SKM-1 treated with dmso at 0.1 percent for 144 hours (cell line): ENCODE data around the gene TXNRD2.

ENCODE experiments used
- DNase-seq: peaks from one replicate; lab custom pipeline; 2025; ENCODE audit not compliant: unreplicated experiment; lab: John Stamatoyannopoulos, UW

Gene TXNRD2

GRCh38 chr22:19877626-19878339 is 63.8 kb downstream of the TXNRD2 start:
- DNase-seq, result no peak

- DNase-seq, result no peak
These were observed 64.5 kb downstream of the TXNRD2 start for GRCh38 chr22:19876941-19877625.

GRCh38 chr22:19876314-19876940 is 65.2 kb downstream of the TXNRD2 start:
- DNase-seq, result no peak

DNA sequence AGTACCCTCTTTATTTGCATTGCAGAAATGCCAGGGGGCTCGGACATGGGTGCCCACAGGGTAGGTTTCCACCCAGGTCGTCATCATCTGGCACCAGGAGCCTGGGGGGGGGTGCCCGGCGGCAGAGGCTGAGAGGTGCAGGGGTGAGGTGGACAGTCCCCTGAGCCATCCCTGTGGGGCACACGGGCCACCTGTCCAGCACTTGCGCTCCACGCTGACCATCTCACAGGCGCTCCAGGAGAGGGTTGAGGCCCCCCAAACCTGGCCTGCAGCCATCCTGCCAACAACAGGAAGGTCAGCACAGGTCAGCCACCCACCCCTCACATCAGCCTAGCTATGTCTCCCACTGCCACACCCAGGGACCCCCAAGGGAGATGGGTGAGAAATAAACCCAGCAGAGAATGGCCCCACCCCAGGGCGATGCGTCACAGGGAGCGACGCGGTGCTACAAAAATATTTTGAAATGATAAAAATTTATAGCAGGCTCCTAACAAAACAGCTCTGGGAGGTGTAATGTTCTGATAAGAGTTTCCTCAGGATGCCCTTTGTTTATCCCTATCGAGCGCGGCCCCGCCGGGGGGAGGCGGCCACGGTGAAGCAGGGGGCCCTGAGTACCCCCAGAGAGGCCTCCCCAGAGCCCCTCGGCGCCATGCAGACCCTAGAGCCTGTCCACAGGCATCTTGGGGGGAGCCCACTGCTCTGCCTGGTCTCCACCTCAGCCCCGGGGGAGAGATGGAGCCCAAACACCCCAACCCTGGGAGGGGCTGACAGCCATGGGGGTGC is 65.9 kb downstream of the TXNRD2 start:
- no peak for DNase-seq

GRCh38 chr22:19875061-19875530 is 66.5 kb downstream of the TXNRD2 start:
- no peak for DNase-seq

DNA sequence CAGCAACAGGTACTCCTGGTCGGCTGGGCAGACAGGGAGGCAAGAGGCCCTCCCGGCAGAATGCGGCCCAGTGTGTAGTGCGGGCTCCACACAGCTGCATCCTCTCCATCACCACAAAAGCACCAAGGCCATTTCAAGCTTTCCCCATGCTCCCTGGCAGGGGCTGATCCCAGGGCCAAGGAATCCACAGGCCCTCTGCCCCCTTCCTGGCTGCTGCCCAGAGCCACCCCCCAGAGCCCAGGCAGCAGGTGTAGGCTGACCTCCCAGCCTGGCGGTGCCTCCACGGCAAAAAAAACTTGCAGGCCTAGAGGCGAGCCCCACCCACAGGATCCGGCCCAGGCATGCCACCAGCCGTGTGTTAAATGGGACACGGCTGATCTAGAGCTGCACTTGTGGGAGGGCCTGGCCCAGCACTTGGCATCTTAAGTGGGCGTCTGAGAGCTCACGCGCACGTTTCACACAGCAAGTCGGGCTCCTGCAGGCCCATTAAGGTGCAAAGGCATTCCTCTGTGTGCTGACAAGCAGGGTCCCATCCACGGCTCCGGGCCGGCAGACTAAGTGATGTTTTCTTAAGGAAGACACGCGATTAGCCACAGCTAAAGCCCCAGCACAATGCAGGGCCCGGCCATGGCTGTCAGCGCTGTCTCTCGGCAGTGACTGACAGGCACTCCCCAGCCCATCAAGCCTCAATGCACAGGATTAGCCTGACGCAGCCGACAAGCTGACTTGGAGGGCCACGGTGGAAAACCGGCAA is 67.1 kb downstream of the TXNRD2 start:
- no peak for DNase-seq

DNA sequence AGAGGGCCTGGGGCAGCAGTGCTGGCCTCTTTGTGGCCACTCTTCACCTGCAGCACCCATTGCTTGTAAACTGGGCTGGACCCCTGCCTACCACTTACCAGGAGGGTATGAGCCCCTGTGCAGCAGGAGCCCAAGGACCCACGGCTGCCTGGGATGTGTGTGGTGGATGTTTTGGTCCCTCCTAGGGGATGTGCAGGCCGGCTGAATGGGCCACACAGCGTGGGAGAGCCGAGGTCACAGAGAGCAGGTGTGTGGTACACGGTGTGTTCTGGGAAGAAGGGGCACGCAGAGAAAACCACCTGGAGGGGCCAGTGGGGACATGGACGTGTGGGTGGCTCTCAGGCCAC is 67.7 kb downstream of the TXNRD2 start:
- no peak for DNase-seq

DNA sequence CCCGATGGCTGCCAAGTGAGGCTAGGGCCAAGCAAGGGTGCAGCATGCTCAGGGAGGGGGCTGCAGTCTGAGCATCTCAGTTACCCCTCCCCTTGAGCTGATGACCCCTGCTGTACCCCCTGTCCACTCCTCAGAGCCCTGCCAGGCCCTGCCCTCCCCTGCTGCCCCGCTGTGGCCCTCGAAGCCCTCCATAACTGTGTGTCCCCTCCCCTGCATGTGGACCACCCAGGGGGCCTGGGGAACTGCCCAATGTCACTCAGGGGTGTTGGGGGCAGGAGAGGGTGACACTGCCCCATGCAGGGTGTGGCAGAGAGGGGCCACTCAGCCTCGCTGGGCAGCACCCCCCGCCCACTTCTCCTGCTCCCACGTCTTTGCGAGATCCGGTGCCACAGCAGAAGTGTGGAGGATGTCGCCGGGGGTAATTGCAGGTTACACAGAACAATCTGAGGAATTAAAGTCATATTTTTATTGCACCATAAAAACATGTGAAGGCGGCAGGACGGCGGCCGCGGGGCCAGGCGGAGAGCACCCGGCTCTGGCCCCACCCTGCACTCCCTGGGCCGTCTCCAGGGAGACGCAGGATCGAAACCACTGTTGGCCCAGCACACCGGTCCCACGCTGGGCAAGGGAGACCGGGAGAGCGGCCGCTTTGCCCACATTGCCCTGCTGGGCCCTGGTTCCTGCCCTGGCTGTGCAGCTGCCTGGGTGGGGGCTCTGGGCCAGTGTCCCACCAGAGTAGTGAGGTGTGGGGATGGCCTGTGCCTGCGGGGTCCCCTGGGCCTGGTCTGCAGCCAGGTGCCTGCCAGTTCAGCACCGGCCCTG is 68.3 kb downstream of the TXNRD2 start:
- DNase-seq, result no peak

DNA sequence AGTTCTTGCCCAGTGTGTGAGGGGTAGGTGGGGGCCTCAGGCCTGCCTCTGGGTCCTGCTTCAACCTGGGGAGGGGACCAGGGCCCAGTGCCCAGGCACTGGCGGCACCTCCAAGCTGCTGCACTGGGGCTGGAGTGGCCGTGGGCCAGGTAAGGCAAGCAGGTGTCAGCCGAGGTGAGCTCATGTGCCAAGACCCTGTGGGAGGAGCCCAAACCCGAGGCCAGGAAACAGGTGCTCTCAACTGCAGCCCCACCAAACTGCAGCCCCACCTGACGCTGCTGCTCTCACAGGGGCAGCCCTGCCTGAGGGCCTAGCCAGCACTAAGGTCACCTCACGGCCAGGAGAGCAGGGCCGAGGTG is 68.9 kb downstream of the TXNRD2 start:
- no peak for DNase-seq

DNA sequence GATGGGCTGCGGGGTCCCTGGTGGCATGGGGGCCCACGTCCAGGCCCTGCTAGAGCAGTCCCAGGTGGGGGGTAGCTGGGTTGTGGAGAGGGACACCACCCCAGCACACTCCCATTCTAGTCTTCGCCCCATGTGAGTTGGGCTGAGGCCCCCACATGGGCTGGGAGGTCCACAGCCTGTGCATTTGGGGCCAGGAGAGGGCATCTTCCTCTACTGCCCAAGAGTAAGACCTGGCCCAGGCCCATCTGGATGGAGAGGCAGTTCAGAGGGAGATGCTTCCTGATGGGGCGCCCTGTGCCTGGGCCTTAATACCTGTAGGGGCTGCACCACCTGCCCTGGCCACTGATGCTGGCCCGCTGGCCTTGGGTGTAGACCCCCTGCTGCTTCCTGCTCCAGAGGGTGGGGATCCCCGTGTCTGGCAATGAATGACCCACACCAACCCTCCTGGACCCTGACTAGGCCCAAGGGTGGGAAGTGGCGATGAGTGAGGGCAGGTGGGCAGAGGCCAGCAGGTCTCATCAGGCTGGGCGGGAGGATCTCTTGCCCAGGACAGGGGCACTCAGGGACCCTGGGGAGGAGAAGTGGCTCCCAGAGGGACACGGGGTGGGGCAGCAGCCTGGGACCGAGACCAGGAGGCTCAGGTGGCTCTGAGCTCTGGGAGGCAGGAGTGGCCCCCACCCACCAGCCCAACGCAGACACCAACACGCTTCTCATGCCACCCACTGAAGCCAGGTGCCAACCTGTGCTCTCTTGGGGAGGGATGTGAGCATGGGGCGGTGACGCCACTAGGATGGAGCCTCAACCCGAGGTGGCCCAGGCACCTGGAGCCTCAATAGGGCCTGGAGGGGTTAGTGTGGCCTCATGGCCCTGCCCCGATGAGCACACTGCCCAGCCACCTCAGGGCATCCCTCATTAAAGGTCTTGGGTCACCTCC is 69.5 kb downstream of the TXNRD2 start:
- DNase-seq, result no peak

DNA sequence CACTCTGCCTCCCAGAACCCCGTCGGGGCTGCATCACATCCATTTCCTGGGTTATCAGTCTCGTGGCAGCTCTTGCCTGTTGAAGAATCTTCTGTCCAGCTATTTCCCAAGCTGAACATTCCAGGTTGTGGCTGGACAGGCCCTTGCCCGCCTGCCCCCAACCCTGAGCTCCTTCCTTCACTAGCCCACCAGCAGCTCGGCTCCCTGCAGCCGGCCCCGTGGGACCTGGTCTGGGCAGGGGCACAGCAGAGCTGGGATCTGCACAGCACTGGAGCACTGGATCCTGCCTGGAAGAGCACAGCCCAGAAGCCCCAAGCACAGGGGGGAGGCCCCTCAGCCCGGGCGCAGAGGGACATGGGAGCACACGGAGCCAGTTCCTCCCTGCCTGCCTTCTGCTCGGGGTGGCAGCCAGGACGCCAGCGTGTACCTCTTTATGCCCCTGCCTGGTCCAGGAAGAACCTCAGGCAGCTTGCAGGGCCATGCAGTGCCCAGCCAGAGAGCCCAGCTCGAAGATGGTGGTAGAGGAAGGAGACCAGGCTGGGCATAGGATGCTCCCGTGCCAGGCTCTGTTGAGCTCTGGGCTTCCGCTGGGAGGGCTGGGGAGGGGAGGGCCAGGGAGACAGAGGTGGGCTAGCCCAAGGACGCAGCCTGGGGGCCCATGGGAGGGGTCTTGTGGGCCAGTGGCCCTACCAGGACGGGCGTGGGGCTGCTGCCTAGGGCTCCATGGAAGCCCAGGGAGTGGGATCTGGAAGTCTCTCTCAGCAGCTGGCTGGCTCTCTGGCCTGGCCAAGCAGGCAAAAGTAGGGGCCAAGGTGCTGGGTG is 70.4 kb downstream of the TXNRD2 start:
- DNase-seq, result no peak

- no peak for DNase-seq
These were observed 71.2 kb downstream of the TXNRD2 start for GRCh38 chr22:19870153-19871022.

DNA sequence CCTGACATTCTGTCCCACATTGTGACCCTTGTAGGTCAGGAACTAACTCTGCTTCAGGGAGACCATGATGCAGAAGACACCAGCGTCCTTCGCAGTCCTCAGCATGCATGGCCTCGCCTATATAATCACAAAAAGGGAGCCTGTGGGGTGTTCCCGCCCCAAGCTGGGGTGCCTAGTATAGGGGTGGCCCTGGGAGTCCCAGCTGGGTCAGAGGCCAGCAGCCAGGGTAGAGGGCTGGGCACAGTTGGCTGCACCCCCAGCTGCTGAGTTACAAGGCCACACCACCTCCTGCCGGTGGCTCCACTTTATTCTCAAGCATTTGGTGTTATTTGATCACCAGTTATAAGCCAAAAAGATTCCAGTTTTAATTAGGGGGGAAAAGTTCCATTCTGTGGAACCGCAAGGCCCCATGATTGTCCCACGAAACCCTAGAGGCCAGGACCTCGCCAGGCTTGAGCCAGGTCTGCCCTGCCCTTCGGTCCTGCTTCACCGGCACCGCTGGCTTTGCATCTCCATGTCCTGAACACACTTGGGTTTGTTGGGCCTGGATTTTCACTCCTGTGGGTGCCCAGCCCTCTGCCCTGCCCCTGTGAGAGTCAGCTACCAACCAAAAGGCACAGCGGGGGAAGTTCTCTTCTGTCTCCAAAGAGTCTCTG is 72.0 kb downstream of the TXNRD2 start:
- DNase-seq, result no peak

GRCh38 chr22:19868773-19869471 is 72.7 kb downstream of the TXNRD2 start:
- no peak for DNase-seq

- DNase-seq, result no peak
These were observed 73.3 kb downstream of the TXNRD2 start for GRCh38 chr22:19868333-19868732.

DNA sequence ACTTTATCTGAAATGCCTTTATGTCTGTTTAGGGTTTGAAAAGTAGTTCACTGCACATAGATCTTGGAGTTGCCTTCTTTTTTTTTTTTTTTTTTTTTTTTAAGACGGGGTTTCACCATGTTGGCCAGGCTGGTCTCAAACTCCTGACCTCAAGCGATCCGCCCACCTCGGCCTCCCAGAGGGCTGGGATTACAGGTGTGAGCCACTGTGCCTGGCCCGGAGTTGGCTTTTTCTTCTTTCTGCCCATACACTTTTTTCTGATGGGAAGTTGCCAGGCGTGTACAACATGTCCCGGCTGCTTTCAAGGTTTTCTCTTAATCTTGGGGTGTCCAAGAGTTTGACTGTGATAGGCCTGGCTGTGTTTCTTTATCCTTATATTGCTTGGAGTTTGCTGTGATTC is 74.0 kb downstream of the TXNRD2 start:
- no peak for DNase-seq
